ENCODE data around the gene SLC7A6OS. TPM values are rescaled to one million over a fixed set of nuclear protein-coding genes. Genes with fewer than 3 reads are reported as not detected.

SLC7A6OS gene
- polyA plus RNA-seq, 1 experiment: 10.9 TPM

DNA sequence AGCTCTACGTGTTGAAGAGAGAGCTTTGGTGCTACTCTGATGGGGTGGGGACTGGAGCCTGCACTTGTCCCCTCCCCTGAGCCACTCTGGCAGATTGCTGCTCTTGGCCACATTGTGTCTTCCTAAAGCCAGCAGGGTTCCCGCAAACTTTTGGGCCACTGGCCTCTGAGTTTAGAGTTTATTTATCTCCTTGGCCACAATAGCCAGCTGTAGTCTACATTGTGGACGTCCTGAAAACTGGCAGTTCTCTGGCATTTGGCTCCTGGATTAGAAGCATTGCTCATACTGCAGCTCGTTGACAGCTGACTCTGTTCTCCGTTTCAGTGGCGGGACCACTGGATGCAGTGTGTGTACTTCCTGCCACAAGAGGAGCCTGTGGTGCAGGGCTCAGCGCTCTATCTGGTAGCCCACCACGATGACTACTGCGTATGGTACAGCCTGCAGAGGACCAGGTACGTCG lies 34.6 kb upstream of the SLC7A6OS start:
- ChIA-PET POLR2A (interaction anchor here (0.7 kb wide), 1 partner anchor 252 kb away, joined by 10 read pairs; no protein-coding TSS in a partner anchor), CTCF (interaction anchor here (0.9 kb wide), 1 partner anchor 81 kb away, joined by 3 read pairs; the partner anchor contains the start of gene SLC7A6)
- no peak for DNase-seq (ENCODE audit: low read depth, low spot score)
- no peak overlapping the region for H3K4me3 ChIP-seq (ENCODE audit: low read depth, low read length)
- H3K9me3 ChIP-seq (ENCODE audit: control insufficient read depth, insufficient read depth, low read length): no peaks in the 10 kb centered on the region; the same call in 1 of the 2 replicates
- H3K27me3 ChIP-seq (ENCODE audit: control insufficient read depth, insufficient read depth, low read length): no peaks in the 10 kb centered on the region
- no peak overlapping the region for H3K27ac ChIP-seq (ENCODE audit: low read depth, low read length)
- TF ChIP-seq CTCF (IDR thresholded peaks at IDR 0.05; ENCODE audit: low read depth, low read length): no peak

DNA sequence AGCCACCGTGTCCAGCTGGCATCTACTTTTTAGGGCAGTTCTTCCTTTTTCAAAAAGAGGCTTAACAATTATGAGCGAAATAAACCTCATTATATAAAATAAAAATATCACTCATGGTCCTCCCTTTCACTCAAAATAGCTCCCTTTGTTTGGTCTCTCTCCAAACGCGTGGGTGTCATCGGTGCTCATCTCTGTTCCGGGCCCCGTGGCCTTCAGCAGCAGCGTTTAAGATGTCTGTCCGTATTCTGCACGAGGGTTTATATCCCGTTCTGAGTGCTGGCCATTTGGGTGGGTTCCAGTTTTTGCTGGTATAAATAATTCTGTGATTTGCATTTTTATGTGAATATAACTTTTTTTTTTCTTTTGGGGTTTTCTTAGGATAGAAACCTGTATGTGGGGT lies 33.5 kb upstream of the SLC7A6OS start:
- Histone ChIP-seq H3K27me3 (ENCODE audit: control insufficient read depth, insufficient read depth, low read length) (no peaks in the 10 kb centered on the region), H3K4me3 (ENCODE audit: low read depth, low read length) (no peak overlapping the region), H3K27ac (ENCODE audit: low read depth, low read length) (no peak overlapping the region), H3K9me3 (ENCODE audit: control insufficient read depth, insufficient read depth, low read length) (no peaks in the 10 kb centered on the region; the same call in 1 of the 2 replicates)
- no peak for DNase-seq (ENCODE audit: low read depth, low spot score)
- no peak for TF ChIP-seq CTCF (IDR thresholded peaks at IDR 0.05; ENCODE audit: low read depth, low read length)
- CTCF ChIA-PET: interaction anchor here (0.7 kb wide), 1 partner anchor 15 kb away, joined by 3 read pairs; no protein-coding TSS in a partner anchor
- POLR2A ChIA-PET: no interaction called here

DNA sequence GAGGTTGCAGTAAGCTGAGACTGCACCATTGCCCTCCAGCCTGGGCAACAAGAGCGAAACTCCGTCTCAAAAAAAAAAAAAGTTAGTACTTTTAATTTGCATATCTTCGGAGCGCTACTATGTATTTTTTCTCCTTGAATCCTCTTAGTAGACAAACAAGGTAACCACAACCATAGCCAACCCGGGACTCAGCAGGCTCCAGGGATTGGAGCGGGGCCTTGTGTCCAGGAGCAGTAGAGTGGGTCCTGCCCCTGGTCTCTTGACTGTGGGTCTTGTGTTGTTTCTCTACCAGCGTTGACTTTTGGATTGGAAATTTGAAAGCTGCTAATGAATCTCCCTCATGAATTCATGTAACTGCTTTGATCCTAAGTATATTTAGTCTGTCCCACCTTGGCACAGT lies 32.4 kb upstream of the SLC7A6OS start:
- Histone ChIP-seq H3K4me3 (ENCODE audit: low read depth, low read length) (no peak overlapping the region), H3K27me3 (ENCODE audit: control insufficient read depth, insufficient read depth, low read length) (no peaks in the 10 kb centered on the region), H3K9me3 (ENCODE audit: control insufficient read depth, insufficient read depth, low read length) (no peaks in the 10 kb centered on the region), H3K27ac (ENCODE audit: low read depth, low read length) (no peak overlapping the region)
- no peak for DNase-seq (ENCODE audit: low read depth, low spot score)
- no peak for TF ChIP-seq CTCF (IDR thresholded peaks at IDR 0.05; ENCODE audit: low read depth, low read length)
- ChIA-PET CTCF (interaction anchor here (0.6 to 1.0 kb wide), 2 partner anchors 14 to 256 kb away, joined by 3 to 4 read pairs; no protein-coding TSS in a partner anchor), POLR2A (no interaction called here)

DNA sequence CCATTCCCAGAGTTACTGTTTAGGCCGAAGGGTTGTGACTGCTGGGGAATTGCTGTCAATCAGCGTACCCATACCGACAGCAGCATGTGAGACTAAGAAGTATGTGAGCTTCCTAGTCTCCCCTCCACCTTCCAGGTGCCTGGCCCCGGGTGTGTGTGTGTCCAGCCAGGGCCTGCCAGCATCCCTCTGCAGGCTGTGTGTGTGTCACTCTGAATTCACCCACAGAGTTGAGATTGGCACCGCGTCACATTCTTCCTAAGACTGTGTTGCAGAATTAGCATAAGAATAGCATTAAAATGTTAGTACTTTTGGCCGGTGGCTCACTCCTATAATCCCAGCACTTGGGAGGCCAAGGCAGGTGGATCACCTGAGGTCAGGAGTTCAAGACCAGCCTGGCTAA lies 31.9 kb upstream of the SLC7A6OS start:
- Histone ChIP-seq H3K27ac (ENCODE audit: low read depth, low read length) (no peak overlapping the region), H3K9me3 (ENCODE audit: control insufficient read depth, insufficient read depth, low read length) (no peaks in the 10 kb centered on the region), H3K27me3 (ENCODE audit: control insufficient read depth, insufficient read depth, low read length) (no peaks in the 10 kb centered on the region), H3K4me3 (ENCODE audit: low read depth, low read length) (no peak overlapping the region)
- no peak for TF ChIP-seq CTCF (IDR thresholded peaks at IDR 0.05; ENCODE audit: low read depth, low read length)
- DNase-seq (ENCODE audit: low read depth, low spot score): no peak
- ChIA-PET POLR2A (no interaction called here), CTCF (interaction anchor here (0.6 to 1.0 kb wide), 2 partner anchors 14 to 257 kb away, joined by 3 to 4 read pairs; no protein-coding TSS in a partner anchor)

DNA sequence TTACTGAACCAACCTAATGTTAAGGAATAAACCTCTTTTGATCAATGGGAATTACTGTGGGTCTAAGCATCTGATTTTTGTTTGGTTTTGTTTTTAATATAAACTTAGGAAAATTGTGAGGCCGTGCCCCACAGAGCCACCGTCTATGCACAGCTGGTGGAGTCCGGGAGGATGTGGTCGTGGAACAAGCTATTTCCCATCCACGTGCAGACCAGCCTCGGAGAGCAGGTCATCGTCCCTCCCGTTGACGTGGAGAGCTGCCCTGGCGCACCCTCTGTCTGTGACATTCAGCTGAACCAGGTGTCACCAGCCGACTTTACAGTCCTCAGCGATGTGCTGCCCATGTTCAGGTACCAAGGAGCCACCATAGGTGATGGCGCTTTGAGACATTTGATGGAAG lies 28.5 kb upstream of the SLC7A6OS start:
- no peak for TF ChIP-seq CTCF (IDR thresholded peaks at IDR 0.05; ENCODE audit: low read depth, low read length)
- ChIA-PET POLR2A (no interaction called here), CTCF (interaction anchor here (1.3 kb wide), 1 partner anchor 11 kb away, joined by 13 read pairs; no protein-coding TSS in a partner anchor)
- DNase-seq (ENCODE audit: low read depth, low spot score): no peak
- H3K27ac ChIP-seq (ENCODE audit: low read depth, low read length): no peak overlapping the region
- H3K4me3 ChIP-seq (ENCODE audit: low read depth, low read length): no peak overlapping the region
- no peaks in the 10 kb centered on the region for H3K9me3 ChIP-seq (ENCODE audit: control insufficient read depth, insufficient read depth, low read length)
- no peaks in the 10 kb centered on the region for H3K27me3 ChIP-seq (ENCODE audit: control insufficient read depth, insufficient read depth, low read length)

Data from AG04450 (cell line).